DOHH2 (cell line): ENCODE measurements around the gene MMP8.

ENCODE experiments used
- H3F3A ChIP-seq: fragments of 200-600 bp; sonication (generic), shearing (Covaris generic); 2 replicates; pipeline ENCODE4 v1.6.0; 2016; ENCODE audit warnings: antibody characterized with exemption, mild to moderate bottlenecking; ENCODE audit not compliant: control insufficient read depth, insufficient read depth
- H3K27ac ChIP-seq: fragments of 200-600 bp; sonication (generic); 2 replicates; pipeline ENCODE4 v1.5.1; 2014; ENCODE audit warnings: low read depth, mild to moderate bottlenecking, low read length, moderate library complexity
- H3K27me3 ChIP-seq: fragments of 200-600 bp; sonication (generic); 2 replicates; pipeline ENCODE4 v1.6.1; 2014; ENCODE audit warnings: mild to moderate bottlenecking, low read length, mixed read lengths; ENCODE audit not compliant: control insufficient read depth
- H3K36me3 ChIP-seq: fragments of 200-600 bp; sonication (generic); 2 replicates; pipeline ENCODE4 v1.6.1; 2014; ENCODE audit warnings: mild to moderate bottlenecking, low read length, moderate library complexity, mixed read lengths; ENCODE audit not compliant: control insufficient read depth
- H3K4me1 ChIP-seq: fragments of 200-600 bp; sonication (generic); 2 replicates; pipeline ENCODE4 v1.6.1; 2014; ENCODE audit warnings: mild to moderate bottlenecking, low read length, mixed read lengths; ENCODE audit not compliant: control insufficient read depth
- H3K4me2 ChIP-seq: fragments of 200-600 bp; sonication (generic); 2 replicates; pipeline ENCODE4 v1.6.0; 2014; ENCODE audit warnings: mild to moderate bottlenecking, low read length, moderate library complexity
- H3K4me3 ChIP-seq: fragments of 200-600 bp; sonication (generic); 2 replicates; pipeline ENCODE4 v1.5.1; 2014; ENCODE audit warnings: mild to moderate bottlenecking, low read length, mixed read lengths
- H3K79me2 ChIP-seq: fragments of 200-600 bp; sonication (generic); 2 replicates; pipeline ENCODE4 v1.6.1; 2014; ENCODE audit warnings: mild to moderate bottlenecking, low read length, mixed read lengths; ENCODE audit not compliant: control insufficient read depth
- H3K9me2 ChIP-seq: fragments of 200-600 bp; sonication (generic); replicated peaks from 2 replicates; pipeline ENCODE4 v1.6.1; 2014; ENCODE audit warnings: mild to moderate bottlenecking, low read length, mixed read lengths; ENCODE audit not compliant: control insufficient read depth
- H3K9me3 ChIP-seq: fragments of 200-600 bp; sonication (generic); 2 replicates; pipeline ENCODE4 v1.6.1; 2014; ENCODE audit warnings: antibody characterized with exemption, low read length, mixed read lengths; ENCODE audit not compliant: control insufficient read depth, insufficient read depth
- H4K20me1 ChIP-seq: fragments of 200-600 bp; sonication (generic); 2 replicates; pipeline ENCODE4 v1.6.0; 2014; ENCODE audit warnings: low read depth, mild to moderate bottlenecking, antibody characterized with exemption, low read length, moderate library complexity; ENCODE audit not compliant: control insufficient read depth, insufficient read depth
- CTCF ChIP-seq: fragments of 200-600 bp; sonication (generic); IDR thresholded peaks from one replicate; pipeline ENCODE4 v1.5.1; 2014; ENCODE audit warnings: antibody characterized with exemption, mild to moderate bottlenecking, low read depth, low read length; ENCODE audit not compliant: poor library complexity, severe bottlenecking
- EZH2phosphoT487 ChIP-seq: fragments of 200-600 bp; sonication (generic); IDR thresholded peaks from 2 replicates; pipeline ENCODE4 v1.6.1; 2017; ENCODE audit warnings: borderline replicate concordance, mild to moderate bottlenecking, antibody characterized with exemption, low read length, moderate library complexity, mixed read lengths

The MMP8 gene

GRCh38 chr11:102704841-102705240 lies 19.9 kb downstream of the MMP8 start:
- H3K9me3 ChIP-seq: no peaks in the 10 kb centered on the region
- H3K9me2 ChIP-seq: no peaks in the 10 kb centered on the region
- no peak overlapping the region for H3K27ac ChIP-seq
- H3K4me2 ChIP-seq: no peak overlapping the region
- peaks cover 3% of the 10 kb centered on the region; the same call in 1 of the 2 replicates for H3K27me3 ChIP-seq
- no peaks in the 10 kb centered on the region for H4K20me1 ChIP-seq
- H3K4me1 ChIP-seq: no peaks in the 10 kb centered on the region
- no peaks in the 10 kb centered on the region for H3K36me3 ChIP-seq
- H3K4me3 ChIP-seq: no peak overlapping the region
- no peaks in the 10 kb centered on the region for H3K79me2 ChIP-seq
- TF ChIP-seq CTCF: no peak
- TF ChIP-seq EZH2phosphoT487: no peak
- no peaks in the 10 kb centered on the region for H3F3A ChIP-seq

GRCh38 chr11:102703826-102704493 lies 20.8 kb downstream of the MMP8 start:
- Histone ChIP-seq H3K27me3 (peaks cover 3% of the 10 kb centered on the region; the same call in 1 of the 2 replicates), H3K79me2 (no peaks in the 10 kb centered on the region), H3F3A (no peaks in the 10 kb centered on the region), H3K4me2 (no peak overlapping the region), H3K27ac (no peak overlapping the region), H3K36me3 (no peaks in the 10 kb centered on the region), H3K9me2 (no peaks in the 10 kb centered on the region), H4K20me1 (no peaks in the 10 kb centered on the region), H3K9me3 (no peaks in the 10 kb centered on the region), H3K4me3 (no peak overlapping the region), H3K4me1 (no peaks in the 10 kb centered on the region)
- TF ChIP-seq EZH2phosphoT487: no peak
- no peak for TF ChIP-seq CTCF

- Histone ChIP-seq H4K20me1 (no peaks in the 10 kb centered on the region), H3K4me3 (no peak overlapping the region), H3K27me3 (peaks cover 6% of the 10 kb centered on the region; the same call in 1 of the 2 replicates), H3K27ac (no peak overlapping the region), H3F3A (no peaks in the 10 kb centered on the region), H3K4me2 (no peak overlapping the region), H3K9me2 (no peaks in the 10 kb centered on the region), H3K9me3 (no peaks in the 10 kb centered on the region), H3K36me3 (no peaks in the 10 kb centered on the region), H3K79me2 (no peaks in the 10 kb centered on the region), H3K4me1 (no peaks in the 10 kb centered on the region)
- TF ChIP-seq CTCF: no peak
- no peak for TF ChIP-seq EZH2phosphoT487
Observed at GRCh38 chr11:102695201-102695600, 29.6 kb downstream of the MMP8 start.

- Histone ChIP-seq H3K27ac (no peak overlapping the region), H3K9me2 (no peaks in the 10 kb centered on the region), H3F3A (no peaks in the 10 kb centered on the region), H3K79me2 (no peaks in the 10 kb centered on the region), H3K4me1 (no peaks in the 10 kb centered on the region), H4K20me1 (no peaks in the 10 kb centered on the region), H3K4me2 (no peak overlapping the region), H3K9me3 (no peaks in the 10 kb centered on the region), H3K4me3 (no peak overlapping the region), H3K27me3 (peaks cover 2% of the 10 kb centered on the region; the same call in 1 of the 2 replicates), H3K36me3 (no peaks in the 10 kb centered on the region)
- TF ChIP-seq EZH2phosphoT487: no peak
- no peak for TF ChIP-seq CTCF
Observed at GRCh38 chr11:102685754-102686153, 39.0 kb downstream of the MMP8 start.
